ENCODE measurements around the gene COL18A1.

Gene COL18A1

DNA sequence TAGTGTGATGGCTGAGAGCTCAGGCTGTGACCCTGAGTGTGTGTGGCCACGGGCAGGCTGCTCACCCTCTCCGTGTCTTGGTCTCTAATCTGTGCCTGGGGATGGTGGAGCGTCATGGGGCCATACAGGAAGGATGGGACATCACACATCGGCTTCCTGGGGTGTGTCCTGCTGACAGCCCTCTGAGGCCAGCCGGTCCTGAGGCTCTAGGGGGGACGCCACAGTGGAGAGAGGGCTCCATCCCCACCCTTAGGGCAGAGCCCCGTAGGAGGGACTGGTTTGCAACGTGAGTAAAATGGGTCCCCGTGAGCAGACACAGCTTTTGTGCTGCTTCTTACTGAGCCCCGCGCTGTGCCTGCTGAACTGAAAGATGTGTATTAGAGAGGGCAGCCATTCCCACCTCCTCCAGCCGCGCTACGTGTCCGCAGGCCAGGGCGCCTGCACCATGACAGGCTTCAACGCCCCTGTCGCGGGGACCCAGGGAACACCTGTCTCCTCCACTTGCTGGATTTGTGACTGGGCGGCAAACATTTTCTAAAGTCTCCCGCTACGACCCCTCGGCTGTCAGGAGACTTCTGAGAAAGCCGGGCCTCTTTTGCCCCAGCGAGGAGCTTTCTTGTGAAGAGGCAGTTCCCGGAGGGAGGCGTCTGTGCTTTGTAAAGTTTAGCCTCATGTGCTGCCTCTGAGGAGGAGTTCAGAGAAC is 8.1 kb downstream of the COL18A1 start:
- POLR2A ChIA-PET (ENCODE audit: low non-redundant PET) = no interaction called here

DNA sequence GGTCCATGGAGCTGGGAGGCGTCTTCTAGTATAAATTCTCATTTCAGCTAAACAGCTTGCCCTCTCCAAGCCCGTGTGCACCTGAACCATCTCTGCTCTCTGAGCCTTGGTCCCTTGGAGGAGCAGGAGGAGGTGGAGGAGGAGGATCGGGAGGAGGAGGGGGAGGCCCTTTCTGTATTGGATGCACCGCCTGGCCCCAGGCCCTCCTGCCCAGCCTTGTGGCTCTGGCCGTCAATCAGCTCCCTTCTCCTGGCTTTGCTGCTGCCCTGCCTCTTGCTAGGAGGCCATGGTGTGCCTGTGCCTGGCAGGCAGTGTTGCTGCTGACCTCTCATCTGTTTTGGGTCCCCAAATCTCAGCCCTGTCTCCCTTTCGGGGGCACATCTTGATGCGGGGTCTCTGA is 9.0 kb downstream of the COL18A1 start:
- TF ChIP-seq, protein P1, sequence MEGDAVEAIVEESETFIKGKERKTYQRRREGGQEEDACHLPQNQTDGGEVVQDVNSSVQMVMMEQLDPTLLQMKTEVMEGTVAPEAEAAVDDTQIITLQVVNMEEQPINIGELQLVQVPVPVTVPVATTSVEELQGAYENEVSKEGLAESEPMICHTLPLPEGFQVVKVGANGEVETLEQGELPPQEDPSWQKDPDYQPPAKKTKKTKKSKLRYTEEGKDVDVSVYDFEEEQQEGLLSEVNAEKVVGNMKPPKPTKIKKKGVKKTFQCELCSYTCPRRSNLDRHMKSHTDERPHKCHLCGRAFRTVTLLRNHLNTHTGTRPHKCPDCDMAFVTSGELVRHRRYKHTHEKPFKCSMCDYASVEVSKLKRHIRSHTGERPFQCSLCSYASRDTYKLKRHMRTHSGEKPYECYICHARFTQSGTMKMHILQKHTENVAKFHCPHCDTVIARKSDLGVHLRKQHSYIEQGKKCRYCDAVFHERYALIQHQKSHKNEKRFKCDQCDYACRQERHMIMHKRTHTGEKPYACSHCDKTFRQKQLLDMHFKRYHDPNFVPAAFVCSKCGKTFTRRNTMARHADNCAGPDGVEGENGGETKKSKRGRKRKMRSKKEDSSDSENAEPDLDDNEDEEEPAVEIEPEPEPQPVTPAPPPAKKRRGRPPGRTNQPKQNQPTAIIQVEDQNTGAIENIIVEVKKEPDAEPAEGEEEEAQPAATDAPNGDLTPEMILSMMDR (conservative IDR thresholded peaks at IDR 0.05; ENCODE audit: low read depth) = no peak
- POLR2A ChIA-PET (ENCODE audit: low non-redundant PET) = no interaction called here
- no peak for DNase-seq (ENCODE audit: low spot score)
- CTCF ChIA-PET = no interaction called here
- no peak overlapping the region for H3K27ac ChIP-seq

More for the DNA sequence above, 8.1 kb downstream of the COL18A1 start:
- TF ChIP-seq, protein P1 (conservative IDR thresholded peaks at IDR 0.05; ENCODE audit: low read depth) = no peak
- H3K27ac ChIP-seq = no peak overlapping the region
- no peak for DNase-seq (ENCODE audit: low spot score)
- CTCF ChIA-PET = interaction anchor here (0.8 to 1.1 kb wide), 2 partner anchors 8 to 120 kb away, joined by 5 read pairs; no protein-coding TSS in a partner anchor

DNA sequence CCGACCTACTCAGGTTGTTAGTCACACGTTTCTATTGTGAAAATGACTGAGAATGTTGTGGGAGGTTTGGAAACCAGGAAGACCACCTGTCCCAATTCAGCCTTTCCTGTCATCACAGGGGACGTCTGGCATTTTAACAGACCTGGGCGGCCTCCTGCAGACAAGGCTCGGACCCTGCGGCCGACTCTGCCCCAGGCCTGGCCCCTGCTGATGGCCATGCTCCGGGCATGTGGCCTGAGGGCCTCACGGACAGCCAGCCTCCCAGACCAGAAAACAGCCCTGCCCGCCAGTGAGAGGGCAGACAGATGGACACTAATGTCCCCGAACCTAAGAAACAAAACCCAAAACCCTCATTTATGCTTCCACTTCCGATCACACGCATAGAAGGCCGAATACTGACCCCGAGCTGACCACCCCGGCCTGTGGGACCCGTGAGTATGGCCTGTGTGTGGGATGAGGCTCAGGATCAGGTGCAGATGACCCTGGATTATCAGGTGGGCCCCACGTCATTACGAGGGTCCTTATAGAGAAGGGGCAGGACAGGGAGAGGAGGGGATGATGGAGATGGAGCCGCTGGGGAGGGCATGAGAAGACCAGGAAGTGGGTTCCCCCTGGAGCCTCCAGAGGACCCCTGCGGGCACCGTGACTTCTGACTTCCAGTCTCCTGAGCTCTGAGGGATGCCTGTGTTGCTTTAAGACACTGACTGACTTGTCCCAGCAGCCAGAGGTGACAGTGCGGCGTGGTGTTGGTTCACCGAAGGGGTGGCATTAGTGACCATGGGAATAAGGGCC is 9.6 kb downstream of the COL18A1 start:
- no peak overlapping the region for H3K27ac ChIP-seq
- no peak for DNase-seq (ENCODE audit: low spot score)
- TF ChIP-seq, protein P1 (conservative IDR thresholded peaks at IDR 0.05; ENCODE audit: low read depth) = no peak
- ChIA-PET CTCF (no interaction called here), POLR2A (ENCODE audit: low non-redundant PET) (no interaction called here)

DNA sequence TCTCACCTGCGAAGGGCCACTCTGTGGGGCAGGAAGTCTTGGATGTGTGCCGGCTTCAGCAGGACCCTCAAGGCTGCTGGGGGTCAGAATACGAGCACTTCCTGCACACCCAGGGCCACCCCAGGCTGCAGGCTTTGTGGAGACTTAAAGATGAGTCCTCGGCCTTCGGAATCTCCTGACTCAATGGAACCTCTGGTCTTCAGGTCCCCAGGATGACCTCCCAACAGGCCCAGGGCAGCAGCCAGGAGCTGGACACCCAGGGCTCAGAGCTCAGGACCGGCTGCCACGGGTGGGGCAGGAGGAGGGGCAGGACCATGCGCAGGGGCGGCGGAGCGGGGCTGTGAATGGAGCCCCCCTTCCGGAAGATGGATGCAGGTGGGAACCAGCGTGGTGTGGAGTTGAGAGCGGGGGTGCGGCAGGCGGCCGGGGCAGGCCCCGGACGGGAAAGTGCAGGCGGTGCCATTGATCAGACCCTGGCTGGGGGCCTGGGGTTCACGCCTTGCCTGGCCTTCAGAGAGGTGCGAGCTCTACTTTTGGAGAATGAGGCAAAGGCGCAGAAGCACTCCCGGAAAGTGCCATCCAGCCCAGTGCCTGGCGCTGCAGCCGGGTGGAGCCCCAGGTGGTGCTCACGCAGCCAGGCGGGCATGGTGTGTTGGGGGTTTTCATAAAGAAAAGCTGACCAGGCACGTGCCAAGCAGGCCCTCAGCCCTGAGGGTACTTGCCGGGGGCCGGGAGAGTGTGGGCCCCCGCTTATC is 10.4 kb downstream of the COL18A1 start:
- no peak overlapping the region for H3K27ac ChIP-seq
- CTCF ChIA-PET = no interaction called here
- POLR2A ChIA-PET (ENCODE audit: low non-redundant PET) = no interaction called here

DNA sequence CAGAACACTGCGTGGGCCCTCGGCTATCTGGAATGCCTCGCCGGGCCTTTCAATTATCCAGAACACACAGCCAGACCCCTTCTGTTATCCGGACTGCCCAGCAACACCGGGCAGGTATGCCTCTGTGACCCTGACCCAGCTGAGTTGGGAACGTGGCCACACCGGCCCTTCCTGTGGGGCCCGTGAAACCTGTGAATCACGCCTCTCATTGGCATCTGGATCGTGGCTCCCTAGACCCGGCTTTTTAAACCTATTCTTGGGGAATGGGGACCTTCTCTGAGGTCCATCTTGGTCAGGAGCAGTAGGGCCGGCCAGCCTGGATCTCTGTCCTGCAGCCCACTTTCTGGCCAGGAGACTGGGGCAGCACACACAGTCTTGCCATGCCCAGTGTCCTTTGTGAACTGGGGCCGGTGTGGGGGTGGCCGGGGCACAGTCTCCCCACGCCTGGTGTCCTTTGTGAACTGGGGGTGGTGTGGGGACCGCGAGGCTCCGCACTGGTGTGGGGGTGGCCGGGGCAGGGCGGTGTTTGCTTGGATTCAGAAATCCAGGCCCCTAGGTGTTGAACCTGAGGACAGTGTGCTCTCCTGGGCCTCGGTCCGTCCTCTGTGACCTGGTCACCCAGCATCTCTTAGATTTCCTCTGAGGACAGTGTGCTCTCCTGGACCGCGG is 11.1 kb downstream of the COL18A1 start:
- ChIA-PET CTCF (no interaction called here), POLR2A (ENCODE audit: low non-redundant PET) (no interaction called here)
- H3K27ac ChIP-seq = no peak overlapping the region

More for the DNA sequence above, 10.4 kb downstream of the COL18A1 start:
- DNase-seq (ENCODE audit: low spot score) = no peak
- TF ChIP-seq, protein P1 (conservative IDR thresholded peaks at IDR 0.05; ENCODE audit: low read depth) = no peak

More for the DNA sequence above, 11.1 kb downstream of the COL18A1 start:
- no peak for DNase-seq (ENCODE audit: low spot score)
- TF ChIP-seq, protein P1 (conservative IDR thresholded peaks at IDR 0.05; ENCODE audit: low read depth) = no peak

All from RWPE1 (cell line).